T47D (cell line): ENCODE results near the gene CD209.

Experiments used
- DNase-seq, 2 experiments: peaks; one replicate each; pipeline versions ENCODE4 v3.0.0 to v3.0.0-alpha.2; 2011 to 2012; ENCODE audit warnings: low read depth in 1 of 2, low spot score in 1 of 2
- JUND ChIP-seq: IDR thresholded peaks from 2 replicates; pipeline ENCODE4 v1.6.1; 2012; ENCODE audit warnings: low read depth
- in situ Hi-C: cut with HindIII; loops from 2 replicates; pipeline ENCODE4 v1.10.0; 2016; ENCODE audit warnings: low sequenced_read_pairs, low pct_unique_long_range_greater_than_20kb

Gene CD209

DNA sequence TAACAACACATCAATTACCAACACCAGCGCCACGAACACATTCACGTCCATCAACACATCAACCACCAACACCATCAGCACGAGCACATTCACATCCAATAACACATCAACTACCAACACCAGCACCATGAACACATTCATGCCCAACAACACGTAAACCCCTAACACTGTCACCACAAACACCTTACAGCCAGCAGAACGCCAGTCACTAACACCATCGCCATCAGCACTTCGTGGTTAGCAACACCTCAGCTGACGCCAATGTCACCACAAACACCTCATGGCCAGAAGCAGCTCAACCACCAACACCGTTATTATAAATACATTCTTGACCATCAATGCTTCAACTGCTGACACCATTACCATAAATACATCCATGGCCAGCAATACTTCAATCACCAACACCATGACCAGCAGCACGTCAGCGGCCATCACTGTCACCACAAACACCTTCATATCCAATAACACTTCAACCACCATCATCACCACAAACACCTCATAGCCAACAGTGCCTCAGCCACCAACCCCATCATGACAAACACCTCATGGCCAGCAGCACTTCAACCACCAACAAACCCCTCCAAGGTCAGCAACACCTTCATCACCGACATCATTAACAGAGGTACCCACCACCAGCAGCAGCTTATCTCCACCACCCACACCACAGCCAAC is 54.8 kb downstream of the CD209 start:
- no peak for TF ChIP-seq JUND
- in situ Hi-C loops: no loop called here
- DNase-seq: no peak

GRCh38 chr19:7691497-7691896 is 55.8 kb downstream of the CD209 start:
- in situ Hi-C loops: no loop called here
- DNase-seq: no peak
- TF ChIP-seq JUND: no peak

- in situ Hi-C loops: no loop called here
- DNase-seq: no peak
- TF ChIP-seq JUND: no peak
Measured at GRCh38 chr19:7690779-7691258, 56.5 kb downstream of the CD209 start.
